Endothelial cell of umbilical vein (primary cell): Measurements from ENCODE around the gene SPAG9. TPM values are rescaled to one million over a fixed set of nuclear protein-coding genes. Genes with fewer than 3 reads are reported as not detected.

ENCODE experiments used
- BruUV-seq: library from RNA; stranded (reverse); fragments of 400-500 nt; replicated peaks from 2 replicates; lab custom pipeline; 2021; lab: Mats Ljungman, UMichigan
- CTCF ChIA-PET: fragments of 300-600, 350-600 bp; sonication (Branson Sonifier 250); formaldehyde crosslinking; loops from one replicate; lab custom pipeline; 2021; ENCODE audit warnings: antibody characterized with exemption, inconsistent platforms; lab: Charles Lee
- POLR2A ChIA-PET: fragments of 300-600, 350-600 bp; sonication (Branson Sonifier 250); formaldehyde crosslinking; loops from one replicate; lab custom pipeline; 2021; ENCODE audit warnings: antibody characterized with exemption, inconsistent platforms; lab: Charles Lee
- DNase-seq: peaks from one replicate; pipeline ENCODE4 v3.0.0-alpha.2; 2011; ENCODE audit warnings: low read depth, low spot score
- FAIRE-seq: peaks from 2 replicates; lab custom pipeline; 2011; peaks lifted over from hg19 to GRCh38; lab: Jason Lieb, UNC
- H2AFZ ChIP-seq: 2 replicates; pipeline ENCODE4 v1.6.0; 2012; ENCODE audit warnings: low read depth, low read length, control low read depth, inconsistent platforms
- H3K27ac ChIP-seq: 2 replicates; pipeline ENCODE4 v1.5.1; 2011; ENCODE audit warnings: low read depth, mild to moderate bottlenecking, control low read depth, low read length, moderate library complexity; ENCODE audit not compliant: insufficient read depth
- H3K27me3 ChIP-seq, 2 experiments: 2 replicates each; pipeline versions ENCODE4 v1.6.0 to v1.6.1; 2011; ENCODE audit warnings: low read length in 2 of 2, mixed read lengths in 1 of 2; ENCODE audit not compliant: control insufficient read depth in 2 of 2, insufficient read depth in 2 of 2
- H3K36me3 ChIP-seq, 2 experiments: 2 replicates in 1 of 2; 3 replicates in 1 of 2; pipeline ENCODE4 v1.5.1; 2011; ENCODE audit warnings: low read length in 2 of 2, mild to moderate bottlenecking in 1 of 2, moderate library complexity in 1 of 2; ENCODE audit not compliant: control insufficient read depth in 2 of 2, insufficient read depth in 2 of 2; ENCODE audit errors: extremely low read depth in 1 of 2
- H3K4me1 ChIP-seq: 3 replicates; pipeline ENCODE4 v1.5.1; 2011; ENCODE audit warnings: mild to moderate bottlenecking, low read length; ENCODE audit not compliant: control insufficient read depth, insufficient read depth; ENCODE audit errors: extremely low read depth
- H3K4me2 ChIP-seq: 2 replicates; pipeline ENCODE4 v1.6.1; 2011; ENCODE audit warnings: low read length, control low read depth, mixed read lengths; ENCODE audit not compliant: insufficient read depth
- H3K4me3 ChIP-seq, 3 experiments: fragments of 200-600 bp in 1 of 3; sonication (generic), shearing (Covaris generic) in 1 of 3; replicated peaks in 1 of 3; 2 replicates each; pipeline ENCODE4 v1.5.1; 2011 to 2016; ENCODE audit warnings: control low read depth in 3 of 3, low read length in 3 of 3, mild to moderate bottlenecking in 2 of 3, inconsistent platforms in 1 of 3, low read depth in 1 of 3, moderate library complexity in 1 of 3; ENCODE audit not compliant: insufficient read depth in 1 of 3
- H3K79me2 ChIP-seq: 2 replicates; pipeline ENCODE4 v1.6.0; 2012; ENCODE audit warnings: low read length, inconsistent platforms; ENCODE audit not compliant: control insufficient read depth, insufficient read depth
- H3K9ac ChIP-seq: replicated peaks from 2 replicates; pipeline ENCODE3; 2011; ENCODE audit warnings: low read length, control low read depth; ENCODE audit not compliant: insufficient read depth; ENCODE audit errors: extremely low read depth
- H3K9me1 ChIP-seq: replicated peaks from 3 replicates; pipeline ENCODE4 v1.6.0; 2011; ENCODE audit warnings: mild to moderate bottlenecking, low read length; ENCODE audit not compliant: control insufficient read depth, insufficient read depth; ENCODE audit errors: extremely low read depth
- H3K9me3 ChIP-seq: replicated peaks from 2 replicates; pipeline ENCODE4 v1.5.1; 2012; ENCODE audit warnings: low read length, inconsistent platforms; ENCODE audit not compliant: control insufficient read depth, insufficient read depth
- H4K20me1 ChIP-seq: replicated peaks from 2 replicates; pipeline ENCODE3; 2011; ENCODE audit warnings: mild to moderate bottlenecking, low read length; ENCODE audit not compliant: control insufficient read depth, insufficient read depth; ENCODE audit errors: extremely low read depth
- CTCF ChIP-seq, 2 donors: IDR thresholded peaks; 1 replicate in 1 of 2; 2 replicates in 1 of 2; pipeline ENCODE4 v1.5.1; 2011; ENCODE audit warnings: low read length in 2 of 2, mild to moderate bottlenecking in 2 of 2, moderate library complexity in 2 of 2, control low read depth in 1 of 2, inconsistent platforms in 1 of 2, low read depth in 1 of 2; ENCODE audit not compliant: insufficient read depth in 1 of 2; ENCODE audit errors: extremely low read depth in 1 of 2
- EZH2 ChIP-seq: IDR thresholded peaks from 2 replicates; pipeline ENCODE4 v1.6.1; 2012; ENCODE audit warnings: borderline replicate concordance, low read depth, mild to moderate bottlenecking, moderate library complexity, low read length, inconsistent platforms; ENCODE audit not compliant: severe bottlenecking
- GATA2 ChIP-seq: IDR thresholded peaks from 2 replicates; pipeline ENCODE4 v1.7.0; 2011; ENCODE audit warnings: low read depth, mild to moderate bottlenecking, moderate library complexity, mixed read lengths, low read length; ENCODE audit not compliant: insufficient read length, insufficient read depth
- JUN ChIP-seq: IDR thresholded peaks from 2 replicates; pipeline ENCODE4 v1.6.1; 2011; ENCODE audit warnings: borderline replicate concordance, low read depth; ENCODE audit not compliant: insufficient read length, insufficient read depth
- MAX ChIP-seq: IDR thresholded peaks from 2 replicates; pipeline ENCODE4 v1.6.1; 2011; ENCODE audit not compliant: insufficient read depth, insufficient read length
- MYC ChIP-seq: IDR thresholded peaks from one replicate; pipeline ENCODE4 v1.6.1; 2011; ENCODE audit warnings: mild to moderate bottlenecking, low read depth, low read length
- POLR2A ChIP-seq: IDR thresholded peaks from 2 replicates; pipeline ENCODE4 v1.6.1; 2012; ENCODE audit warnings: low read depth, mild to moderate bottlenecking, control low read depth, low read length
- POLR2AphosphoS5 ChIP-seq: IDR thresholded peaks from 2 replicates; pipeline ENCODE4 v1.6.1; 2012; ENCODE audit warnings: low read depth, mild to moderate bottlenecking, control low read depth, low read length, moderate library complexity; ENCODE audit not compliant: insufficient read depth
- dilution Hi-C: fragments of 300-500 bp; cut with MboI; formaldehyde crosslinking; loops from one replicate; pipeline ENCODE4 v1.15.0; 2019; ENCODE audit warnings: low sequenced_read_pairs; ENCODE audit not compliant: extremely low pct_ligation_motif_present
- intact Hi-C: fragments of 100-400 bp; cut with micrococcal nuclease; formaldehyde crosslinking; loops from one replicate; pipeline ENCODE4 v1.10.0; 2022
- polyA plus RNA-seq, 4 experiments: library from polyadenylated mRNA; depleted of rRNA in 3 of 4; stranded (reverse) in 3 of 4; unstranded in 1 of 4; fragments of >200 nt; gene quantifications; 2 replicates each; pipeline versions ENCODE4 v1.2.1 to v1.2.3, GENCODE V29; 2011 to 2012; ENCODE audit warnings: missing spikeins in 1 of 4
- total RNA-seq: library from RNA; stranded (reverse); gene quantifications from 2 replicates; pipeline ENCODE4 v1.2.3, GENCODE V29; 2021

SPAG9 gene
- total and polyA plus RNA-seq, 2 donors (not counting 3 experiments of a cell fraction or from before 2014, with no cell fraction given) = 16.5 to 75.0 TPM

- no peak for FAIRE-seq
- Histone ChIP-seq H3K36me3 (peaks cover 2 to 4% of the 10 kb centered on the region in 2 experiments), H3K9me1 (no peaks in the 10 kb centered on the region), H3K4me1 (no peaks in the 10 kb centered on the region), H2AFZ (no peak overlapping the region), H3K27ac (no peak overlapping the region), H3K79me2 (peaks cover 12% of the 10 kb centered on the region), H4K20me1 (peaks cover 4% of the 10 kb centered on the region), H3K4me3 (no peak overlapping the region), H3K9ac (no peak overlapping the region), H3K4me2 (no peak overlapping the region), H3K27me3 (no peaks in the 10 kb centered on the region), H3K9me3 (no peaks in the 10 kb centered on the region)
- intact Hi-C loops = no loop called here
- dilution Hi-C loops = no loop called here
- no TSS peak for BruUV-seq
- no peak for TF ChIP-seq JUN
- no peak for TF ChIP-seq POLR2A
- TF ChIP-seq GATA2 = no peak
- no peak for DNase-seq
- CTCF ChIA-PET = interaction anchor here (1.0 to 1.7 kb wide), 4 partner anchors 15 to 78 kb away, joined by 3 to 7 read pairs (median 3); no protein-coding TSS in a partner anchor
- POLR2A ChIA-PET = no interaction called here
These were observed 41.6 kb downstream of the SPAG9 start for GRCh38 chr17:51079049-51079448.

- peaks cover 8% of the 10 kb centered on the region for H3K79me2 ChIP-seq
- no peak overlapping the region for H3K4me3 ChIP-seq
- dilution Hi-C loops (no loop called here), intact Hi-C loops (no loop called here)
- H3K9ac ChIP-seq = no peak overlapping the region
- peaks cover 4% of the 10 kb centered on the region for H4K20me1 ChIP-seq
- no TSS peak for BruUV-seq
- H3K9me3 ChIP-seq = no peaks in the 10 kb centered on the region
- no peak overlapping the region for H2AFZ ChIP-seq
- no peak overlapping the region for H3K27ac ChIP-seq
- ChIA-PET POLR2A (no interaction called here), CTCF (interaction anchor here (1.0 to 1.7 kb wide), 3 partner anchors 14 to 77 kb away, joined by 3 to 7 read pairs (median 3); no protein-coding TSS in a partner anchor)
- no peak overlapping the region for H3K4me2 ChIP-seq
- FAIRE-seq = no peak
- no peaks in the 10 kb centered on the region for H3K4me1 ChIP-seq
- no peaks in the 10 kb centered on the region for H3K9me1 ChIP-seq
- TF ChIP-seq JUN (no peak), POLR2A (no peak), MAX (no peak), CTCF (IDR thresholded peaks at IDR 0.05; ENCODE audit: extremely low read depth in 1 of 2, insufficient read depth in 1 of 2, low read depth in 1 of 2, low read length in 2 of 2) (no peak), MYC (no peak), EZH2 (no peak), POLR2AphosphoS5 (no peak)
- peaks cover 2 to 4% of the 10 kb centered on the region in 2 experiments for H3K36me3 ChIP-seq
- DNase-seq = no peak
- no peaks in the 10 kb centered on the region for H3K27me3 ChIP-seq
These were observed 42.6 kb downstream of the SPAG9 start for GRCh38 chr17:51078009-51078592.
